NK-92 treated with Interleukin-12 subunit alpha and Interleukin-12 subunit beta, amount 100 ng/mL, for 24 hours (cell line): ENCODE data around the gene SIGLEC11.
A peak's percentile ranks its signal among the peaks of the same experiment; 100 is the strongest.
"Not testable (repeated sequence)": the region's sequence is repeated elsewhere in the genome, so short reads cannot be mapped to it uniquely, and the experiment has no call there.

Source experiments
- DNase-seq: peaks from one replicate; lab custom pipeline; 2025; lab: John Stamatoyannopoulos, UW

Gene SIGLEC11

DNA sequence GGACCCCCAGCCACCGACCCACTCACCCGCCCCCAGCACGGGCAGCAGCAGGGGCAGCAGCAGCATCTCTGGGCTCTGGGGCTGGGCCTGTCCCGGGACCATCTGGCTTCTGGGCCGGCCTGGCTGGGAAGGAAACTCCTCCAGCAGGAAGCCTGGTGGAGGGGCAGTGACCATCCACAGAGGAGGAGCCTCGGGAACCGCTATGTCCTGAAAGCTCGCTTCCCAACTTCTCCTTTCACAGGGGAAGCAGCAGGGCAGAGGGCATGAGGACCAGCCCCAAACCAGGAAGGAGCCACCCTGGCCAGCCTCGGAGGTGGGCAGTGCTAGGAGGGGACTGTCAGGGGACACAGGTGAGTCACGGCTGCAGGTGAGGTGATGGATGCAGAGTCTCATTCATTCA is at the start of gene SIGLEC11:
SIGLEC11 (minus strand) TSS at position 193 of the 400 bp plus-strand sequence; CDS start at position 102, 91 bp downstream.
- DNase-seq = not testable (repeated sequence)

- no peak for DNase-seq
Measured at GRCh38 chr19:50008532-50008931, 47.6 kb upstream of the SIGLEC11 start.

DNA sequence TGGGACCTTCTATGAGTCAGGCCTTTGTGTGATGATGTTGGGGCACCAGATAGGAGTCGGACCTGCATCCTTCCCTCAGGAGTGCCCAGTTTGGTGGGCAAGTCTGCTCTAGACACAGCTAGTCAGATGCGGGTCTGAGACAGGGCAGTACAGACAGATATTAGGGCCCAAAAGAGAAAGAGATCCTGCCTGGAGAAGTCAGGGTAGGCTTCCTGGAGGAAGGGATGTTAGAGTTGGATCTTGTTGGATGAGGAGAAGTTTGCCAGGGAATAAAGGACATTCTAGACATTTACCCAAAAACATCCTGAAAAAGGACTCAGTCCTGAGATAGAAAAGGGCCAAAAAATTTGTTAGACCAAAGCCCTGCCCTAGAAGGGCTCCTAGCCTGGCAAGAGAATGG is 47.0 kb upstream of the SIGLEC11 start:
- DNase-seq = no peak

DNA sequence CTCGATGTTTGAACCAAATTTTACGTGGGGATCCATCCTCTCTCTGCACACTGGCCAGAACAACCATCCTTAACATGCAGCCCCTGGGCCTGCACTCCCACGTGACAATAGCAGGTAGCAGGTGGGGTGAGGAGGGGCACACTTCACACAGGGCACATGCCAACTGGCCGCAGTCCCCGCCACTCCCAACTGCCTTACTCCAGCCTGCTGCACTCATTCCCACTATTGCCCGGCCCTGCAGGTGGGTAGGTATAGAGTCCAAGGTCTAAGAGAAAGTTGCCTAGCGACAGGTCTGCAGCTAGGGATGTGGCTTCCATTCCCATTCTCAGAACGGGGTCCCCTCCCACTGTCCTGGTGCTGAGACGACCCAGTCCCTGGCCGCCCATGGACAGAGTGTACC is 46.2 kb upstream of the SIGLEC11 start:
- no peak for DNase-seq

DNA sequence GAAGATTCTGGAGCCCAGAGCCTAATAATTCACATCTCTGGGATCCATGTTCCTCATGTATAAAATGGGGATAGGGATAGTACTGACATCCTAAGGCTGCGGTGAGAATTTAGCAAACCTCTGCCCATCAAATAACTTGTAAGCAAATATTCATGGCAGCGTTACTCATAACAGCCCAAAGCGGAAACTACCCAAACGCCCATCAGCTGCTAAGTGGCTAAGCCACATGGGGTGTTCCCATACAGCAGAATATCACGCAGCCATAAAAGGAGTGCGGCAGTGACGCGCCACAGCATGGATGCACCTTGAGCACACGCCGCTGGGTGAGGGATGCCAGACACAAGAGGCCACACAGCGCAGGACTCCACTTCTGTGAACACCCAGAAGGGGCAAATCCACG is 44.5 kb upstream of the SIGLEC11 start:
- DNase-seq = no peak

- DNase-seq = peak; percentile 55
Measured at GRCh38 chr19:50003810-50004419, 42.9 kb upstream of the SIGLEC11 start.

- DNase-seq = no peak
Measured at GRCh38 chr19:50003254-50003788, 42.3 kb upstream of the SIGLEC11 start.

- DNase-seq = no peak
Measured at GRCh38 chr19:50002386-50002960, 41.5 kb upstream of the SIGLEC11 start.

GRCh38 chr19:50001775-50002174 is 40.8 kb upstream of the SIGLEC11 start:
- no peak for DNase-seq

DNA sequence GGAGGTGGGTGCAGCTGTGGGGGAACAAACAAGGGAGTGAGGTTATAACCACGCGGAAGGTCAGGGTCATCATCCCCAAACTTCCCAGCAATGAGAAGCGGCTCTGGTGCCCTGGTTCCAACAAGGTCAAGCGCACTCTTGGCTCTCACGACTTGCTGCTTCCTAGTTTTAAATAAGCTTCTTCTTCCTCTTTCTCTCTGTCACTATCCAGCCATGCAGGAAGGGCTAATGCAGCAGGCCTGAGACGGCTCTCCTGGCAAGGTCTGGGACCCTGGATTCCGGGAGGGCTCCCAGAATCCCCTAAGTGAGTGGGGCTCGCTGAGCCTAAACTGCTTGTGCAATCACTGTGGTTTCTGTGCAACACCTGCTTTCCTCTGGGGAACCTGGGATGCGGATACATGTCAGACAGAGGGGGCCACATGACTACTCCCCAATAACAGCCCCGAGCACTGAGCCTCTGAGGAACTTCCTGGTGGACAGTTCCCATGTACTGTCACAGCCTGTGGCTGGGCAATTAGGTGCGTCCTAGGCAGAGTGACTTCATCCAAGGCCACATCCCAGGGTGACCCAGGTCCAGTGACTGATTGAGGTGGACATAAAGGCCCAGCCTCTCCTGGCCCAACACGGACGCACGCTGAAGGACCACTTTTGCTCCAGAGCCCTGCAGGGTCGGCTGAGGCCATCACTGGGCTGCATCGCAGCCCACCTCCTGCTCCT is 40.0 kb upstream of the SIGLEC11 start:
- no peak for DNase-seq

DNA sequence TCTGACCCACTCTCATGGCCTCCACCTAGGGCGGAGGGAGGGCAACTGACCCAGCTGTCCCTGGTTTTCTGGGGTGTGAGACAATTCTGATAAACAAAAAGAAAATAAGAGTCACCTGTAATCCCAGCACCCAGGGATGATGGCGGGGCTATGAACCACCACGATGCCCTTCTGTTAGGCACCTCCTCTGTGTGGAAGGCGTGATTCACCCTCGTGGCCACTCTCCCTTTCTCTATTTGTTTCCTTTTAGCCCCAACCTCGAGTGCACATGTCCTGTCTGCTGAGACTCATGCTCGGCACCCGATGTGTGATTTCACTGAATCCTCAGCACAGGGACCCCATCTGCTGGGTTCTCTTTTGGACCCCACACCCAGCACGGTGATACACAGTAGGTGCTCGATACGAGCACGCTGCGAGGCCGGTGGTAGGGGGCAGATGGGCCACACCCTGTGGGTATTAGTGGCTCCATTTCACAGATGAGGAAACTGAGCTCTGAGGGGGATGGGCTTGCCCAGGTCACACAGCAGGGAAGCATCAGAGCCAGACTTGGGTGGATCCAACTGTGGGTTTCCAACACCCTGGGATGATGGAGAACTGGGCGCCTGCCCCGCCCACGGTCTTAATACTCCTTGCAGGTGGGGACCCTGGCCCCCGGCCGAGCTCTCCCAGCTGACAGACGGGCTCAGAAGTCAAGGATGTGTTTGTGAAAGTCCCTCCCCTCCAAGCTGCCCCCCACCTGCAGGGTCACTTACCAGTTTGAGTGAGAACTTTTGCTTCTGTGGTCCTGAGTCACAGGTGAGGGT is 39.3 kb upstream of the SIGLEC11 start:
- peak; percentile 26 for DNase-seq

DNA sequence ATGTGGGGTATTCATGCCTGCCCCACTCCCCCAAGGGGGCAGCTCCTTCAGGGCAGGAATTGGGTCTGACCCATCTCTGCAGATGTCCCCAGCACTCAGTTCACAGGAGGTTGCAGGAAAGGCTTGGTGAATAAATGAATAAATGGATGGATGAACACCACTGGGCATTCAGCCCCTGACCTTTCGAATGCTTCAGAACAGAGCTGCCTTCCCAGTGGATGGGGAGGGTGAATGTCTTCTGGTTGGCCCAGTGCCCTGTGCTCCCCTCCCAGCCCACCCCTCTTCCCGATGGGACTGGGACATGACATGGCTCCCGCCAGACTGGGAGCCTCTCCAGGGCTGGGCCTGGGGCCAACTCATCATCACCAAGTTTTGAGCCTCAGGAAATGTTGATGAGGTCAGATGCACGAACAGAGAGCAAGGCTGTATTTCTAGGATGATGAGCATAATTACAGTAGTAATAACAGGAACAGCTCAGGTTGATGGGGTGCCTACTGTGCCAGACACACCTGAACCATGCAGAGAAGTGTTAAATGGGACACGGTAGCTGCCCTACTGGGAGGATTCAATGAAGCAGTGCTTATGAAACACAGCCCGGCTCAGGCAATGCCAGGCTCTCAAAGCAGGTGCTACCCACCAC is 38.5 kb upstream of the SIGLEC11 start:
- DNase-seq = no peak

- DNase-seq = no peak
Measured at GRCh38 chr19:49997709-49998108, 36.7 kb upstream of the SIGLEC11 start.

GRCh38 chr19:49988433-49988832 is 27.5 kb upstream of the SIGLEC11 start:
- DNase-seq = no peak

- DNase-seq = no peak
Measured at GRCh38 chr19:49988007-49988406, 27.0 kb upstream of the SIGLEC11 start.

DNA sequence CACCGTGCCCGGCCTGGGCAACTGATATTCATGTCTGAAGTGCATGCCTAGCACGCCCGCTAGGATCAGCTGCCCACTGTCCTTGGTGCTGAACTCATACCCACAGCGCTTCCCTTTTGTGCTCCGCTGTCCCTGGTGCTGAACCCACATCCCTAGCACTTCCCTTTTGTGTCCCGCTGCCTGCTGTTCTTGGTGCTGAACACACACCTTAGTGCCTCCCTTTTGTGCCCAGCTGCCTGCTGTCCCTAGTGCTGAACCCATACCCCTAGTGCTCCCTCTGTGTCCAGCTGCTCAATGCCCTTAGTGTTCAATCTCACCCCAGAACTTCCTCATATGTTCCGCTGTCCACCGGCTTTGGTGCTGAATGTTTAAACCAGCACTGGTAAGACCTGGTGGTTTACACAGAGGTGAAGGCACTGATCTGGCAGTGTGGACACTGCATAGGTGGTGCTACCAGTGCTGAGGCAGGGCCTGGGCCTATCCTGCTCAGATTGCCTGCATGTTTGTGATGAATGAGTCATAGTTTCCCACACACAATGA is 26.3 kb upstream of the SIGLEC11 start:
- DNase-seq = no peak

GRCh38 chr19:49986354-49986753 is 25.4 kb upstream of the SIGLEC11 start:
- DNase-seq = no peak

DNA sequence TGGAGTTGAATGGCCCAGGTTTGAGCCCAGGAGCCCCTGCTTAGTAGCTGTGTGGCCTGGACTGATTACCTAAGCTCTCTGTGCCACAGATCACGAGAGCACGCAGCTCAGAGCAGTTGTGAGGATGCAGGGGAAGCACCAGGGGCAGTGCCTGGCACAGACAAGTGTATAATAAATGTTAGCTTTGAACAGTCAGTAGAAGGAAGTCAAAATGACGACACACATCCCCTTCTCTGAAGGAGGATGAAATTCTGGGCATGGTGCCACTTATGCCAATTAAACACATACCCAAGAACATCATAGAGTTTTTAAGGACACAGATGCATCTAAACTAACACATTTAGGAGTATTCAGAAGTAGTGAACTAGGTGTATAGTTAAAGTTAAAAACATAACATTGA is 24.9 kb upstream of the SIGLEC11 start:
- no peak for DNase-seq

DNA sequence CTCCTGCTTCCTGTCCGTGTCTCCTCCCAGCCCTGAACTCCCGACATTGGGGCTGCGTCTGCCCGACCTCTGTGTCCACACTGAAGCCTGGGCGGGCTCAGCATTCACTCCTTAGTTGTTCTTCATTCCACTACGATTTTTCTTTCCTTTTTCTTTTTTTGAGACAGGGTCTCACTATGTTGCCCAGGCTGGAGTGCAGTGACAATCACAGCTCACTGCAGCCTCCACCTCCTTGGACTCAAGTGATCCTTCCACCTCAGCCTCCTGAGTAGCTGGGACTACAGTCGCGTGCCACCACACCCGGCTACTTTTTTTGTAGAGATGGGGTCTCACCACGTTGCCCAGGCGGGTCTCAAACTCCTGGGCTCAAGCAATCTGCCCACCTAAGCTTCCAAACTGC is 23.5 kb upstream of the SIGLEC11 start:
- DNase-seq = no peak

DNA sequence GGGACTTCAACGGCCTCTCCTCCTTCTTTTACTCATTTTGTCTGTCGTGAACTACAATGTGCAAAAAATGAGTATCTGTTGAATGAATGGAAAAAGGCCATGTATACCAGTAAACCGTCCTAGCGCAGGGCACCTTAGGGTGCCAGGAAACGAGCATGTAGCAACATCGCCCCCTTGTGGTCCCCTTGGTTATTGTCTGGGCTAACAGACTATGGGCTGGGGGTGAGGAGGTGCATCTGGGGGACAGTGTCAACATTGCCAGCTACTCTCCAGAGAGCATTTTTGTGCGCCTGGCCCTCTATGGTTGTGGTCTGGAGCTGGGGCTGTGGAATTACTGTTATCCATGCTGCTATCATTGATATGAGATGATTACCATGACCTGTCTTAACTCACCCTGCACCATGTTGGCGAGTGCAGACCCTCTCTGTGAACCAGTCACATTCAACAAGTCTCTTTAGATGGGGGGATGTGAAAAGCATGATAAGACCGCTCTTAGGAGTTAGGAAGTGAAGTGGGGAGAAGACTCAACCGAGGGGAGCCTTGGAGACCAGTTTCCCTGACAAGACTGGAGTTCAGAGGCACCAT is 22.8 kb upstream of the SIGLEC11 start:
- peak; percentile 51 for DNase-seq
